CD14-positive monocyte (primary cell): ENCODE data around the gene TMA7B. TPM values are rescaled to one million over a fixed set of nuclear protein-coding genes. Genes with fewer than 3 reads are reported as not detected.
A peak's percentile ranks its signal among the peaks of the same experiment; 100 is the strongest.

Experiments
- DNase-seq, 3 donors: peaks; one replicate each; pipeline ENCODE4 v3.0.0-alpha.2; 2011 to 2022
- H2AFZ ChIP-seq: 2 replicates; pipeline ENCODE4 v1.6.0; 2012; ENCODE audit warnings: mild to moderate bottlenecking, low read depth, low read length, inconsistent platforms; ENCODE audit not compliant: insufficient read depth, poor library complexity, severe bottlenecking
- H3K27ac ChIP-seq, 2 donors: 1 replicate in 1 of 2; 2 replicates in 1 of 2; pipeline ENCODE4 v1.5.1; 2012 to 2013; ENCODE audit warnings: low read length in 2 of 2, control low read depth in 1 of 2, inconsistent platforms in 1 of 2, low read depth in 1 of 2, mild to moderate bottlenecking in 1 of 2
- H3K27me3 ChIP-seq, 2 donors: one replicate each; pipeline versions ENCODE4 v1.6.0 to v1.6.1; 2011 to 2013; ENCODE audit warnings: low read length in 2 of 2; ENCODE audit not compliant: control insufficient read depth in 2 of 2, insufficient read depth in 2 of 2
- H3K36me3 ChIP-seq, 2 donors: replicated peaks in 1 of 2; 1 replicate in 1 of 2; 2 replicates in 1 of 2; pipeline versions ENCODE4 v1.5.1 to v1.6.1; 2012 to 2013; ENCODE audit warnings: low read length in 2 of 2, control low read depth in 1 of 2, inconsistent platforms in 1 of 2, mild to moderate bottlenecking in 1 of 2; ENCODE audit not compliant: insufficient read depth in 2 of 2, control insufficient read depth in 1 of 2
- H3K4me1 ChIP-seq, 2 donors: 1 replicate in 1 of 2; 2 replicates in 1 of 2; pipeline versions ENCODE4 v1.5.1 to v1.6.1; 2012 to 2013; ENCODE audit warnings: low read length in 2 of 2, control low read depth in 1 of 2, inconsistent platforms in 1 of 2, mild to moderate bottlenecking in 1 of 2, moderate library complexity in 1 of 2; ENCODE audit not compliant: insufficient read depth in 2 of 2, control insufficient read depth in 1 of 2
- H3K4me2 ChIP-seq: replicated peaks from 2 replicates; pipeline ENCODE3; 2012; ENCODE audit warnings: low read length, moderate library complexity, mild to moderate bottlenecking; ENCODE audit not compliant: poor library complexity, severe bottlenecking; ENCODE audit errors: extremely low read depth
- H3K4me3 ChIP-seq, 3 experiments: fragments of 200-600 bp in 1 of 3; sonication (generic) in 1 of 3; replicated peaks in 1 of 3; 1 replicate in 2 of 3; 2 replicates in 1 of 3; pipeline ENCODE4 v1.5.1; 2011 to 2013; ENCODE audit warnings: low read length in 3 of 3, mild to moderate bottlenecking in 3 of 3, control low read depth in 2 of 3, low read depth in 2 of 3, inconsistent platforms in 1 of 3, moderate library complexity in 1 of 3
- H3K79me2 ChIP-seq: 2 replicates; pipeline ENCODE4 v1.6.0; 2012; ENCODE audit warnings: mild to moderate bottlenecking, control low read depth, inconsistent platforms, low read length, moderate library complexity; ENCODE audit not compliant: insufficient read depth
- H3K9ac ChIP-seq: 2 replicates; pipeline ENCODE4 v1.6.0; 2017; ENCODE audit warnings: low read length, mild to moderate bottlenecking; ENCODE audit not compliant: insufficient read depth, poor library complexity, severe bottlenecking
- H3K9me3 ChIP-seq, 2 donors: replicated peaks in 1 of 2; 1 replicate in 1 of 2; 2 replicates in 1 of 2; pipeline versions ENCODE4 v1.5.1 to v1.6.1; 2012 to 2013; ENCODE audit warnings: low read length in 2 of 2, control low read depth in 1 of 2; ENCODE audit not compliant: control insufficient read depth in 1 of 2, insufficient read depth in 1 of 2
- H4K20me1 ChIP-seq: 2 replicates; pipeline ENCODE4 v1.6.0; 2012; ENCODE audit warnings: mild to moderate bottlenecking, low read length, control low read depth, moderate library complexity; ENCODE audit not compliant: insufficient read depth
- H3K27ac Mint-ChIP-seq, 7 donors: one replicate each; pipeline ENCODE4 v1.8.0; 2020; ENCODE audit warnings: mild to moderate bottlenecking in 7 of 7, mixed read lengths in 7 of 7, moderate library complexity in 6 of 7, inconsistent platforms in 2 of 7
- H3K27me3 Mint-ChIP-seq, 3 donors: one replicate each; pipeline ENCODE4 v1.8.0; 2021 to 2022; ENCODE audit warnings: low read depth in 3 of 3, mild to moderate bottlenecking in 3 of 3, mixed read lengths in 3 of 3, moderate library complexity in 3 of 3, inconsistent platforms in 1 of 3
- H3K36me3 Mint-ChIP-seq, 2 donors: one replicate each; pipeline ENCODE4 v1.8.0; 2020; ENCODE audit warnings: mixed read lengths in 2 of 2, inconsistent platforms in 1 of 2, mild to moderate bottlenecking in 1 of 2
- H3K4me1 Mint-ChIP-seq: one replicate; pipeline ENCODE4 v1.8.0; 2020; ENCODE audit warnings: mild to moderate bottlenecking, mixed read lengths
- H3K4me3 Mint-ChIP-seq, 2 donors: one replicate each; pipeline ENCODE4 v1.8.0; 2020; ENCODE audit warnings: mild to moderate bottlenecking in 2 of 2, mixed read lengths in 2 of 2, moderate library complexity in 1 of 2
- H3K9me3 Mint-ChIP-seq, 7 donors: one replicate each; pipeline ENCODE4 v1.8.0; 2020 to 2022; ENCODE audit warnings: mixed read lengths in 7 of 7, mild to moderate bottlenecking in 6 of 7, moderate library complexity in 6 of 7, inconsistent platforms in 2 of 7
- CTCF ChIP-seq: fragments of 200-600 bp; IDR thresholded peaks from one replicate; pipeline ENCODE4 v1.8.0; 2022; ENCODE audit warnings: antibody characterized with exemption, mild to moderate bottlenecking
- WGBS: methylation state at CpG from one replicate; pipeline ENCODE4 v1.1.5; 2013; ENCODE audit warnings: missing lambda C conversion rate; ENCODE audit not compliant: insufficient coverage; 5-methylcytosine and 5-hydroxymethylcytosine counted together
- intact Hi-C, 2 donors: fragments of 100-400 bp; cut with micrococcal nuclease; formaldehyde crosslinking; loops; one replicate each; pipeline versions ENCODE4 v1.15.0 to v1.15.1; 2023
- polyA plus RNA-seq, 3 donors: library from polyadenylated mRNA; depleted of rRNA in 1 of 3; unstranded in 2 of 3; stranded (reverse) in 1 of 3; fragments of 300-500 nt in 2 of 3; fragments of >200 nt in 1 of 3; fragmentation: Illumina TruSeq in 2 of 3; gene quantifications; 1 replicate in 2 of 3; 2 replicates in 1 of 3; pipeline ENCODE4 v1.2.3, GENCODE V29; 2012 to 2021

TMA7B gene
- polyA plus RNA-seq, 3 donors, result 0.13 TPM; not detected in 2

- Histone ChIP-seq H3K4me3 (no peak overlapping the region), H3K9me3 (no peaks in the 10 kb centered on the region), H3K79me2 (no peaks in the 10 kb centered on the region), H2AFZ (no peak overlapping the region), H3K27me3 (peaks cover 16 to 55% of the 10 kb centered on the region in 2 donors), H3K4me1 (no peaks in the 10 kb centered on the region), H3K9ac (no peak overlapping the region), H3K4me2 (no peak overlapping the region), H4K20me1 (no peaks in the 10 kb centered on the region), H3K27ac (no peak overlapping the region), H3K36me3 (no peaks in the 10 kb centered on the region)
- 96% methylated on average over 7 of the region's 10 CpGs for WGBS
- intact Hi-C loops, result no loop called here
- TF ChIP-seq CTCF, result no peak
- H3K27ac Mint-ChIP-seq, result no peak overlapping the region
- DNase-seq, result no peak
- H3K36me3 Mint-ChIP-seq, result peaks cover 0 to 2% of the 10 kb centered on the region in 2 donors
- peaks cover 0 to 3% (median 0%) of the 10 kb centered on the region in 7 donors for H3K9me3 Mint-ChIP-seq
- peaks cover 2% of the 10 kb centered on the region for H3K4me1 Mint-ChIP-seq
- peaks cover 57 to 75% (median 67%) of the 10 kb centered on the region in 3 donors for H3K27me3 Mint-ChIP-seq
- H3K4me3 Mint-ChIP-seq, result no peak overlapping the region
Observed at GRCh38 chr22:39970742-39971141, 10.5 kb downstream of the TMA7B start.

GRCh38 chr22:39972641-39973040 is 12.4 kb downstream of the TMA7B start:
- Mint-ChIP-seq H3K4me1 (no peaks in the 10 kb centered on the region), H3K4me3 (peak overlapping the region in 1 of 2 donors; percentile 3), H3K9me3 (peaks cover 0 to 5% (median 0%) of the 10 kb centered on the region in 7 donors), H3K27me3 (peaks cover 50 to 79% (median 70%) of the 10 kb centered on the region in 3 donors), H3K27ac (no peak overlapping the region), H3K36me3 (peaks cover 0 to 2% of the 10 kb centered on the region in 2 donors)
- 21% methylated on average over 1 of the region's 5 CpGs for WGBS
- Histone ChIP-seq H2AFZ (no peak overlapping the region), H4K20me1 (no peaks in the 10 kb centered on the region), H3K9me3 (no peaks in the 10 kb centered on the region), H3K36me3 (no peaks in the 10 kb centered on the region), H3K27me3 (peaks cover 22 to 50% of the 10 kb centered on the region in 2 donors), H3K4me1 (no peaks in the 10 kb centered on the region), H3K9ac (no peak overlapping the region), H3K4me3 (no peak overlapping the region), H3K79me2 (no peaks in the 10 kb centered on the region), H3K4me2 (no peak overlapping the region), H3K27ac (no peak overlapping the region)
- no peak for TF ChIP-seq CTCF
- no peak for DNase-seq
- intact Hi-C loops, result no loop called here
